HCT116 (cell line): ENCODE results near the gene CDH23. TPM values are rescaled to one million over a fixed set of nuclear protein-coding genes. Genes with fewer than 3 reads are reported as not detected.

ENCODE experiments used
- ATAC-seq: fragments of 200-7000 bp; cut with Tn5 transposase; 2 replicates; pipeline ENCODE4 v1.9.1; 2020; ENCODE audit warnings: mild to moderate bottlenecking, moderate library complexity
- BruUV-seq: library from RNA; stranded (reverse); fragments of 400-500 nt; replicated peaks from 2 replicates; lab custom pipeline; 2021; lab: Mats Ljungman, UMichigan
- CTCF ChIA-PET: fragments of 300-600 bp; sonication (Branson Sonifier 250); formaldehyde crosslinking; loops from one replicate; lab custom pipeline; 2021; ENCODE audit warnings: antibody characterized with exemption; lab: Charles Lee
- POLR2A ChIA-PET: fragments of 300-600, 350-600 bp; sonication (Branson Sonifier 250); formaldehyde crosslinking; loops from one replicate; lab custom pipeline; 2021; ENCODE audit warnings: antibody characterized with exemption; lab: Charles Lee
- RAD21 ChIA-PET, 2 experiments: fragments of 300-600 bp; sonication (Branson Sonifier 250); formaldehyde crosslinking; loops; one replicate each; lab custom pipeline; 2023; ENCODE audit warnings: low total read pairs in 2 of 2; ENCODE audit not compliant: uncharacterized antibody in 2 of 2, unreplicated experiment in 2 of 2, low non-redundant PET in 1 of 2; lab: Charles Lee
- DNase-seq: peaks from one replicate; pipeline ENCODE4 v3.0.0-alpha.2; 2010; ENCODE audit warnings: low read depth, low spot score
- H2AFZ ChIP-seq: fragments of 200-600 bp; shearing (Covaris generic), sonication (generic); 2 replicates; pipeline ENCODE4 v1.6.1; 2017; ENCODE audit warnings: low read depth, mixed run types, mixed read lengths, antibody characterized with exemption, low read length; ENCODE audit not compliant: poor library complexity, severe bottlenecking
- H3K27ac ChIP-seq: 2 replicates; pipeline ENCODE4 v1.5.1; 2012; ENCODE audit warnings: low read depth, low read length
- H3K27me3 ChIP-seq: fragments of 200-600 bp; sonication (generic); 2 replicates; pipeline ENCODE4 v1.6.1; 2016; ENCODE audit warnings: mixed run types, low read length, mixed read lengths; ENCODE audit not compliant: insufficient read depth
- H3K36me3 ChIP-seq, 2 experiments: fragments of 200-500 bp in 1 of 2; fragments of 200-600 bp in 1 of 2; sonication (Bioruptor generic) in 1 of 2; sonication (generic) in 1 of 2; 2 replicates each; pipeline versions ENCODE4 v1.5.1 to v1.6.1; 2014 to 2016; ENCODE audit warnings: low read length in 2 of 2, inconsistent platforms in 1 of 2, mixed read lengths in 1 of 2, mixed run types in 1 of 2; ENCODE audit not compliant: insufficient read depth in 2 of 2, control insufficient read depth in 1 of 2
- H3K4me1 ChIP-seq, 2 experiments: fragments of 200-600 bp in 1 of 2; sonication (generic) in 1 of 2; 2 replicates each; pipeline versions ENCODE4 v1.5.1 to v1.6.1; 2012 to 2017; ENCODE audit warnings: low read length in 2 of 2, inconsistent platforms in 1 of 2, mild to moderate bottlenecking in 1 of 2, mixed read lengths in 1 of 2, mixed run types in 1 of 2, moderate library complexity in 1 of 2; ENCODE audit not compliant: insufficient read depth in 2 of 2, control insufficient read depth in 1 of 2
- H3K4me2 ChIP-seq: fragments of 200-600 bp; sonication (generic); 2 replicates; pipeline ENCODE4 v1.6.1; 2017; ENCODE audit warnings: mixed run types, low read length, mixed read lengths
- H3K4me3 ChIP-seq, 2 experiments: fragments of 200-600 bp in 1 of 2; sonication (generic) in 1 of 2; replicated peaks in 1 of 2; 2 replicates each; pipeline ENCODE4 v1.5.1; 2011 to 2016; ENCODE audit warnings: low read length in 2 of 2, control low read depth in 1 of 2, low read depth in 1 of 2, mild to moderate bottlenecking in 1 of 2, mixed read lengths in 1 of 2, mixed run types in 1 of 2
- H3K79me2 ChIP-seq: fragments of 200-600 bp; sonication (generic); 2 replicates; pipeline ENCODE4 v1.6.1; 2017; ENCODE audit warnings: mild to moderate bottlenecking, mixed run types, low read length, moderate library complexity, mixed read lengths; ENCODE audit not compliant: insufficient read depth
- H3K9ac ChIP-seq: fragments of 200-600 bp; sonication (generic); 2 replicates; pipeline ENCODE4 v1.6.1; 2016; ENCODE audit warnings: low read length, mixed read lengths
- H3K9me2 ChIP-seq: fragments of 200-600 bp; sonication (generic), shearing (Covaris generic); 2 replicates; pipeline ENCODE4 v1.6.1; 2017; ENCODE audit warnings: mixed run types, mild to moderate bottlenecking, moderate library complexity; ENCODE audit not compliant: insufficient read depth
- H3K9me3 ChIP-seq, 2 experiments: fragments of 200-500 bp in 1 of 2; fragments of 200-600 bp in 1 of 2; sonication (Bioruptor generic) in 1 of 2; sonication (generic) in 1 of 2; 2 replicates each; pipeline ENCODE4 v1.6.1; 2014 to 2017; ENCODE audit warnings: low read length in 2 of 2, mixed read lengths in 2 of 2, inconsistent platforms in 1 of 2, low read depth in 1 of 2, mild to moderate bottlenecking in 1 of 2, mixed run types in 1 of 2, moderate library complexity in 1 of 2; ENCODE audit not compliant: control insufficient read depth in 1 of 2, insufficient read depth in 1 of 2
- H4K20me1 ChIP-seq: fragments of 200-600 bp; sonication (generic), shearing (Covaris generic); 2 replicates; pipeline ENCODE4 v1.6.1; 2017; ENCODE audit warnings: mixed run types, mild to moderate bottlenecking, moderate library complexity; ENCODE audit not compliant: insufficient read depth
- CEBPB ChIP-seq: IDR thresholded peaks from 2 replicates; pipeline ENCODE4 v1.6.1; 2012; ENCODE audit warnings: low read depth
- EGR1 ChIP-seq: IDR thresholded peaks from 2 replicates; pipeline ENCODE4 v1.6.1; 2012; ENCODE audit warnings: low read depth
- EZH2 ChIP-seq: fragments of 200-600 bp; sonication (generic); IDR thresholded peaks from 2 replicates; pipeline ENCODE4 v1.6.1; 2017; ENCODE audit warnings: antibody characterized with exemption, mixed run types
- JUND ChIP-seq: IDR thresholded peaks from 2 replicates; pipeline ENCODE4 v1.6.1; 2012
- POLR2A ChIP-seq: IDR thresholded peaks from 2 replicates; pipeline ENCODE4 v1.7.0; 2011; ENCODE audit warnings: borderline replicate concordance; ENCODE audit not compliant: insufficient read depth, insufficient read length; ENCODE audit errors: extremely low read depth
- POLR2AphosphoS5 ChIP-seq: IDR thresholded peaks from 2 replicates; pipeline ENCODE4 v1.6.1; 2011; ENCODE audit warnings: mild to moderate bottlenecking, low read depth, low read length, moderate library complexity
- RAD21 ChIP-seq: IDR thresholded peaks from 2 replicates; pipeline ENCODE4 v1.6.1; 2012; ENCODE audit warnings: low read depth, mild to moderate bottlenecking
- SIN3A ChIP-seq: IDR thresholded peaks from 2 replicates; pipeline ENCODE4 v1.6.1; 2012; ENCODE audit warnings: low read depth
- SP1 ChIP-seq: IDR thresholded peaks from 2 replicates; pipeline ENCODE4 v1.6.1; 2012; ENCODE audit warnings: low read depth
- ZFX ChIP-seq: fragments of 450-650 bp; IDR thresholded peaks from 2 replicates; pipeline ENCODE4 v1.6.1; 2017
- ZNF274 ChIP-seq: fragments of 200-500 bp; sonication (Bioruptor generic); IDR thresholded peaks from 2 replicates; pipeline ENCODE4 v1.6.1; 2014; ENCODE audit warnings: mild to moderate bottlenecking, low read depth, low read length, inconsistent platforms
- intact Hi-C: fragments of 100-400 bp; cut with micrococcal nuclease; formaldehyde crosslinking; loops from 2 replicates; pipeline ENCODE4 v1.10.0; 2022
- total RNA-seq: library from RNA; stranded (reverse); gene quantifications from one replicate; pipeline ENCODE4 v1.2.1, GENCODE V29; 2021; ENCODE audit not compliant: unreplicated experiment
- TF ChIP-seq, protein P1 (sequence below), 3 experiments: fragments of 200-600 bp in 1 of 3; sonication (generic) in 1 of 3; IDR thresholded peaks in 2 of 3; conservative IDR thresholded peaks in 1 of 3; 2 replicates each; pipeline ENCODE4 v1.5.1; 2012 to 2017; ENCODE audit warnings: low read depth in 2 of 3, low read length in 2 of 3, antibody characterized with exemption in 1 of 3, borderline replicate concordance in 1 of 3, control low read depth in 1 of 3, mild to moderate bottlenecking in 1 of 3, mixed read lengths in 1 of 3, mixed run types in 1 of 3, moderate library complexity in 1 of 3; ENCODE audit not compliant: insufficient read depth in 1 of 3
- TF ChIP-seq, protein P2 (sequence below): IDR thresholded peaks from 2 replicates; pipeline ENCODE4 v1.6.1; 2012; ENCODE audit warnings: low read depth
- TF ChIP-seq, protein P3 (sequence below): IDR thresholded peaks from 2 replicates; pipeline ENCODE4 v1.6.1; 2011; ENCODE audit warnings: mild to moderate bottlenecking, low read length, moderate library complexity; ENCODE audit not compliant: insufficient replicate concordance; ENCODE audit errors: extremely low read depth

The CDH23 gene
- total RNA-seq, 1 experiment from 2014 or later, result not detected

DNA sequence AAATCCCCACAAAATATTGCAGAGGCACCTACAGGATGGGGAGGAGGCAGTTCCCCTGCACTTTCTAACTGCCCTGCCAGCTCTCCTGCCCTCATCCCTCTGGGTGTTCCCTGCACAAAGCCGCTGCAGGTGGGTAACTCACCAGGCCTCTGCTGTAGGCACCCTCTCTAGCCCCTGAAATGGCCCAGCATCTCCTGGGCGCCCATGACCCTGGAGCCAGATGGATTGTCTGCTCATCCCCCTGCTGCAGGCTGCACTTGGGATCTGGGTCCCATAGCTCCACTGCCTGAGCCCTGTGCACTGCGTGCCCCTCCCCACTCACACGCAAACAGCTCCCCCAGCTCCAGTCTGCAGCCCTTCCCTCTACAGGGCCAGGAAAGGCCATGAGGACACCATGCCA is 192.0 kb downstream of the CDH23 start:
- Histone ChIP-seq H3K27ac (no peak overlapping the region), H3K9ac (no peak overlapping the region), H3K79me2 (no peaks in the 10 kb centered on the region), H2AFZ (no peak overlapping the region), H3K4me2 (no peak overlapping the region), H4K20me1 (no peaks in the 10 kb centered on the region), H3K9me2 (no peaks in the 10 kb centered on the region), H3K36me3 (no peaks in the 10 kb centered on the region), H3K9me3 (no peaks in the 10 kb centered on the region), H3K4me1 (no peaks in the 10 kb centered on the region), H3K27me3 (peaks cover 40% of the 10 kb centered on the region), H3K4me3 (no peak overlapping the region)
- no TSS peak for BruUV-seq
- intact Hi-C loops, result loop anchor here (10.0 kb wide), 1 partner anchor 206 kb away; no protein-coding TSS in a partner anchor
- no peak for ATAC-seq
- DNase-seq, result no peak
- ChIA-PET CTCF (no interaction called here), POLR2A (no interaction called here), RAD21 (no interaction called here)
- no peak for TF ChIP-seq JUND
- TF ChIP-seq RAD21, result no peak
- TF ChIP-seq POLR2A, result no peak
- no peak for TF ChIP-seq EZH2
- TF ChIP-seq SIN3A, result no peak
- TF ChIP-seq SP1, result no peak
- no peak for TF ChIP-seq CEBPB
- TF ChIP-seq ZFX, result no peak
- TF ChIP-seq ZNF274, result no peak
- TF ChIP-seq, protein P1, sequence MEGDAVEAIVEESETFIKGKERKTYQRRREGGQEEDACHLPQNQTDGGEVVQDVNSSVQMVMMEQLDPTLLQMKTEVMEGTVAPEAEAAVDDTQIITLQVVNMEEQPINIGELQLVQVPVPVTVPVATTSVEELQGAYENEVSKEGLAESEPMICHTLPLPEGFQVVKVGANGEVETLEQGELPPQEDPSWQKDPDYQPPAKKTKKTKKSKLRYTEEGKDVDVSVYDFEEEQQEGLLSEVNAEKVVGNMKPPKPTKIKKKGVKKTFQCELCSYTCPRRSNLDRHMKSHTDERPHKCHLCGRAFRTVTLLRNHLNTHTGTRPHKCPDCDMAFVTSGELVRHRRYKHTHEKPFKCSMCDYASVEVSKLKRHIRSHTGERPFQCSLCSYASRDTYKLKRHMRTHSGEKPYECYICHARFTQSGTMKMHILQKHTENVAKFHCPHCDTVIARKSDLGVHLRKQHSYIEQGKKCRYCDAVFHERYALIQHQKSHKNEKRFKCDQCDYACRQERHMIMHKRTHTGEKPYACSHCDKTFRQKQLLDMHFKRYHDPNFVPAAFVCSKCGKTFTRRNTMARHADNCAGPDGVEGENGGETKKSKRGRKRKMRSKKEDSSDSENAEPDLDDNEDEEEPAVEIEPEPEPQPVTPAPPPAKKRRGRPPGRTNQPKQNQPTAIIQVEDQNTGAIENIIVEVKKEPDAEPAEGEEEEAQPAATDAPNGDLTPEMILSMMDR (IDR thresholded peaks at IDR 0.05 in 2 of 3, conservative IDR thresholded peaks at IDR 0.05 in 1 of 3; ENCODE audit: borderline replicate concordance in 1 of 3, insufficient read depth in 1 of 3, low read depth in 2 of 3, low read length in 2 of 3), result no peak
- TF ChIP-seq, protein P2, sequence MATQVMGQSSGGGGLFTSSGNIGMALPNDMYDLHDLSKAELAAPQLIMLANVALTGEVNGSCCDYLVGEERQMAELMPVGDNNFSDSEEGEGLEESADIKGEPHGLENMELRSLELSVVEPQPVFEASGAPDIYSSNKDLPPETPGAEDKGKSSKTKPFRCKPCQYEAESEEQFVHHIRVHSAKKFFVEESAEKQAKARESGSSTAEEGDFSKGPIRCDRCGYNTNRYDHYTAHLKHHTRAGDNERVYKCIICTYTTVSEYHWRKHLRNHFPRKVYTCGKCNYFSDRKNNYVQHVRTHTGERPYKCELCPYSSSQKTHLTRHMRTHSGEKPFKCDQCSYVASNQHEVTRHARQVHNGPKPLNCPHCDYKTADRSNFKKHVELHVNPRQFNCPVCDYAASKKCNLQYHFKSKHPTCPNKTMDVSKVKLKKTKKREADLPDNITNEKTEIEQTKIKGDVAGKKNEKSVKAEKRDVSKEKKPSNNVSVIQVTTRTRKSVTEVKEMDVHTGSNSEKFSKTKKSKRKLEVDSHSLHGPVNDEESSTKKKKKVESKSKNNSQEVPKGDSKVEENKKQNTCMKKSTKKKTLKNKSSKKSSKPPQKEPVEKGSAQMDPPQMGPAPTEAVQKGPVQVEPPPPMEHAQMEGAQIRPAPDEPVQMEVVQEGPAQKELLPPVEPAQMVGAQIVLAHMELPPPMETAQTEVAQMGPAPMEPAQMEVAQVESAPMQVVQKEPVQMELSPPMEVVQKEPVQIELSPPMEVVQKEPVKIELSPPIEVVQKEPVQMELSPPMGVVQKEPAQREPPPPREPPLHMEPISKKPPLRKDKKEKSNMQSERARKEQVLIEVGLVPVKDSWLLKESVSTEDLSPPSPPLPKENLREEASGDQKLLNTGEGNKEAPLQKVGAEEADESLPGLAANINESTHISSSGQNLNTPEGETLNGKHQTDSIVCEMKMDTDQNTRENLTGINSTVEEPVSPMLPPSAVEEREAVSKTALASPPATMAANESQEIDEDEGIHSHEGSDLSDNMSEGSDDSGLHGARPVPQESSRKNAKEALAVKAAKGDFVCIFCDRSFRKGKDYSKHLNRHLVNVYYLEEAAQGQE, result no peak
- TF ChIP-seq, protein P3, sequence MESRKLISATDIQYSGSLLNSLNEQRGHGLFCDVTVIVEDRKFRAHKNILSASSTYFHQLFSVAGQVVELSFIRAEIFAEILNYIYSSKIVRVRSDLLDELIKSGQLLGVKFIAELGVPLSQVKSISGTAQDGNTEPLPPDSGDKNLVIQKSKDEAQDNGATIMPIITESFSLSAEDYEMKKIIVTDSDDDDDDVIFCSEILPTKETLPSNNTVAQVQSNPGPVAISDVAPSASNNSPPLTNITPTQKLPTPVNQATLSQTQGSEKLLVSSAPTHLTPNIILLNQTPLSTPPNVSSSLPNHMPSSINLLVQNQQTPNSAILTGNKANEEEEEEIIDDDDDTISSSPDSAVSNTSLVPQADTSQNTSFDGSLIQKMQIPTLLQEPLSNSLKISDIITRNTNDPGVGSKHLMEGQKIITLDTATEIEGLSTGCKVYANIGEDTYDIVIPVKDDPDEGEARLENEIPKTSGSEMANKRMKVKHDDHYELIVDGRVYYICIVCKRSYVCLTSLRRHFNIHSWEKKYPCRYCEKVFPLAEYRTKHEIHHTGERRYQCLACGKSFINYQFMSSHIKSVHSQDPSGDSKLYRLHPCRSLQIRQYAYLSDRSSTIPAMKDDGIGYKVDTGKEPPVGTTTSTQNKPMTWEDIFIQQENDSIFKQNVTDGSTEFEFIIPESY, result no peak
- TF ChIP-seq EGR1, result no peak
- TF ChIP-seq POLR2AphosphoS5, result no peak
